Astrocyte of the cerebellum (primary cell): ENCODE results near the gene ZMYND8.

Experiments used
- DNase-seq: peaks from one replicate; pipeline ENCODE4 v3.0.0-alpha.2; 2011; ENCODE audit warnings: low read depth
- H3K4me3 ChIP-seq: 2 replicates; pipeline ENCODE4 v1.5.1; 2011; ENCODE audit warnings: mild to moderate bottlenecking, low read depth, low read length, moderate library complexity
- CTCF ChIP-seq: IDR thresholded peaks from 2 replicates; pipeline ENCODE4 v1.5.1; 2012; ENCODE audit warnings: low read length, low read depth, moderate library complexity, mild to moderate bottlenecking; ENCODE audit errors: missing control alignments
- in situ Hi-C: cut with HindIII; loops from 2 replicates; pipeline ENCODE4 v1.10.0; 2017; ENCODE audit warnings: low sequenced_read_pairs

Gene ZMYND8

DNA sequence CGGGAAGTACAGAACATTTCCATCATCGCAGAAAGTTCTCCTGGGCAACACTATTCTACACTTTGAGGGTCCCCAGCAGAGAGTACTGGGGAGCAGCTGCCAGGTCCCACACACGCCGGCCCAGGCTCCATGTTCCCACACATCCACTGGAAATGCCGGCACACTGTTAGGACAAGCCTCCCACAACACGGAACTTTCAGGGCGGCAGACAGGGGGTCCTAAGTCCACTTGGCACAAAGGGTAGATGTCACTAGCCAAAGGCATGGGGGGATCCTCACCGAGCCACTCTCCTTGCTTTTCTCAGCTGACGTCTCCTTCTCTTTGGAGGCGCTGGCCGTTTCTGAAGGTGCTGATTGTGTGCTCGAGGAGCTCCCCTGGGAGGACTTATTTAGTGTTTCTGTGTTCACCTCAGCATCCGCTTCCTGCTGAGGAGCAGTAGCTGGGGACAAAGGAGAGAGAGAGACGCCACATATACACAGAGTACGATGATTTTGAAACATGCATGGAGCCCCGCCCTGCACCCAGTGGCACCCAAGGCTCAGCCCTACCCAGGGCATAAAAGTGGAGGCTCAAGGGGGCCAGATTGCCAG lies 135.4 kb downstream of the ZMYND8 start:
- no peak for DNase-seq
- in situ Hi-C loops = no loop called here

DNA sequence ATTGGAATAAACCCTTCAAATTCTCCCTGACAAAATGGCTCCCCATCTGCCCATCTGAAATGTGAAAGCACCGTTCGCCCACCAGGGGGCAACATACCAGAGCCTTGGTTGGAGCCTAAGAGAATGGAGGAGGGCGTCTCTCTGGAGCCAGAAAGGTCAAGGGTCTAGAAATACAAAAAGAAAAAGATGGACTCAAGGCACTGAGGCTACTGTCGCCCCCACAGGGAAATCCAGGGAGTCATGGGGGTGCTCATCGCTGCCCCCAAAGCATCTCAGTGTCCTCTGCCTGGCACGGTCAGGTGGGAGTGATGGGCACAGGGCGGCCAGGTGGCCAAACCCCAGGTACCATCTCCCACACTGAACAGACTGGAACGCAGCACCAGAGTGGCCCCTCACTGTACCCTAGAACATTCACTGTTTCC lies 136.3 kb downstream of the ZMYND8 start:
- H3K4me3 ChIP-seq = no peak overlapping the region
- DNase-seq = no peak
- peak; percentile 60 for TF ChIP-seq CTCF
- in situ Hi-C loops = no loop called here

More for the DNA sequence above, 135.4 kb downstream of the ZMYND8 start:
- no peak for TF ChIP-seq CTCF
- H3K4me3 ChIP-seq = no peak overlapping the region

- in situ Hi-C loops = no loop called here
- H3K4me3 ChIP-seq = no peak overlapping the region
- TF ChIP-seq CTCF = no peak
- DNase-seq = no peak
These were observed 138.7 kb downstream of the ZMYND8 start for GRCh38 chr20:47217482-47218446.

DNA sequence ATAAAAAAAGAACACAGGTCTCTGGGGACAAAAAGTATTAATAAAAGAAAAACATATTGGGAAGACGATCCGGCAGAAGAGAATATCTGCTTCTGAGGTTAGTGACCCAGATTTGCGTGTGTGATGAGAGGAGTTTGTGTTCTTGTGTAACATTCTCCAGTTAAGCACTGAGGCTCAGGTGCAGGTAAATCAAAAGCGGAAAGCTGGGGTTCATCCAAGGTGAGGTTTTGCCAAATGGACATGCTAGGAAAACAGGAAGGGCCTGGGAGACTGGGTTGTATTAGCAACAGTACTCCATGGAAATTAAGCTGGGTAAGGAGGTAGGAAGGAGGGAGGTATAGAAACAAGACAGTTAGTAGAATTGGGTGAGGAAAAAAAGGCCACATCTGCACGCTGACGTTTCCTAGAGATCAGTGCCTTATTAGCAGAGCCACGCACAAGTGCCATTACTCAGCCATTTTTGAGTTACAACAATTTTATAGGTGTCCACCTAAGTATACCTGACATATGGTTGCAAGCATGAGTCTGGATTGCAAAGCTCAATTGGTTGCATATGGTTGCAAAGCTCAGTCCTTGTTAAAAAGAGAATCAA lies 139.6 kb downstream of the ZMYND8 start:
- in situ Hi-C loops = no loop called here
- DNase-seq = no peak

DNA sequence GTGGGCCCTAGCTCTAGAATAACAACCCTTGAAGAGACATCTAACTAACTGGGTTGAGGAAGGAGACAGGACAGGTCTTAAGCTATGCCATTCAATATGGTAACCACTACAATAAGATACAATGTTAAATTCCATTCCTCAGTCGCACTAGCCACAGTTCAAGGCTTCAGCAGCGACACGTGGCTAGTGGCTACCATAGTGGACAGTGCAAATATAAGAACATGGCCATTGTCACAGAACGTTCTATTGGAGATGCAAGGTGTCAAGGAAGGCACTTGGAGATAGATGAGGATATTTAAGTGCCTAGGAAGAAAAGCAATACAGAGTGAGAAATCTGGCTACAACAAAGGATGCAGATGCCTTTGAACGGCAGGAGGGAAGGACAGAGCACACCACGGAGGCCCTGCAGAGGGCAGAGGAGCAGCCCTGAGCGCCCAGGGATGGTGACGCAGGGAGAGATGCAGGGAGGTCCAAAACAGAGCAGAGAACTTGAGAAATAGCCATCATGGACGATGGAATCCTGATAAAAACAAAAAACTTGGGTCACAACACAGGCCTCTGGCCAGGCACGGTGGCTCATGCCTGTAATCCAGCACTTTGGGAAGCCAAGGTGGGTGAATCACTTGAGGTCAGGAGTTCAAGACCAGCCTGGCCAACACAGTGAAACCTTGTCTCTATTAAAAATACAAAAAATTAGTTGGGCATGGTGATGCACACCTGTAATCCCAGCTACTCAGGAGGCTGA lies 140.7 kb downstream of the ZMYND8 start:
- TF ChIP-seq CTCF = no peak
- no peak for DNase-seq
- H3K4me3 ChIP-seq = no peak overlapping the region
- in situ Hi-C loops = no loop called here

More for the DNA sequence above, 139.6 kb downstream of the ZMYND8 start:
- no peak for TF ChIP-seq CTCF
- no peak overlapping the region for H3K4me3 ChIP-seq

DNA sequence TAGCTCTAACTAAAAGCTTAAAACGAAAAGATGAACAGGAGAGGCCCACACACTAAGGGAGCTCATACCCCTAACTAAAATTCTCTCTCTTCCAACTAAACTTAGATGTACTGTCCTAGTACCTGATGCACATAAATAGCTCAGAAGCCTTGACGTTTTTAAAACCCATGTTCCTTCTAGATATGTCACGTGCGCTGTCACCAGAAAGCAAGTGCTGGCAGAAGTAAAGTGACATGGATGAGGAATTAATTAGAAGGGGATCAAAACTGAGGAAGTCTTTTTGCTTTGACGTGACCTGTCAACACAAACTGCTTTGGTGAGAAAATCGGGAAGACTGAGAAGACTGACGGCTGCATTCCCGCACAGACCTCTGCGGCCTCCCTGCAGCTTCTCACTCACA lies 142.5 kb downstream of the ZMYND8 start:
- no peak for DNase-seq
- H3K4me3 ChIP-seq = no peak overlapping the region
- in situ Hi-C loops = no loop called here
- no peak for TF ChIP-seq CTCF
